ENCODE measurements around the gene GRWD1.

DNA sequence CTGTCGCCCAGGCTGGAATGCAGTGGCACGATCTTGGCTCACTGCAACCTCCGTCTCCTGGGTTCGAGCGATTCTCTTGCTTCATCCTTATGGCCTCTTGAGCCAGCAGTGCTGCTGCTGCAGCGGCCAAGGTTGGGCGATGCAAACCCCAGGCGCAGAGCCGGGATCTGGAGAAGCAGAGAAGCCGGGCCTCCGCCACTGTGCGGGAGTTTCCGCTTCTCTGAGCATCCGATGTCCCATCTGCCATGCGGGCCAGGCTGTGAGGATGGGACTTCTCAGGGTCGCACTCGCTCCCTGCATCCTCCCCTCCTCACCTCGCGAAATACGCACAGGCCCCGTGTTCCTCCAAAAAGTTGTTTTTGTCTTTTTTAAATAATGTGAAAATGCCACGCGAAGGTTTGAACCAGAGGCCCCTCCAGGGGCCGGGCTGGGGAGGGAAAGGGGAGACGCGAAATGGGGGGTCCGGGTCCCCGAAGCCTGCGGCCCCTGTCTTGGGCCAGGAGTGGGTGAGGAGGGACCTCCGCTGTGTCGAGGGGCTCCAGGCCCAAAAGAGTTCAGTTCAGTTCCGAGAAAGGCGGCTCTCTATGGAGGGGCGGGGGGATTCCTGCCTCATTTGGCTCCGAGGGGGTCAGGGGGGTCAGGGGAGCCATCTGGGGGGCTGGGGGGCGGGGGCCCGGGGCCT is 39.3 kb downstream of the GRWD1 start:
- TF ChIP-seq, protein P1, sequence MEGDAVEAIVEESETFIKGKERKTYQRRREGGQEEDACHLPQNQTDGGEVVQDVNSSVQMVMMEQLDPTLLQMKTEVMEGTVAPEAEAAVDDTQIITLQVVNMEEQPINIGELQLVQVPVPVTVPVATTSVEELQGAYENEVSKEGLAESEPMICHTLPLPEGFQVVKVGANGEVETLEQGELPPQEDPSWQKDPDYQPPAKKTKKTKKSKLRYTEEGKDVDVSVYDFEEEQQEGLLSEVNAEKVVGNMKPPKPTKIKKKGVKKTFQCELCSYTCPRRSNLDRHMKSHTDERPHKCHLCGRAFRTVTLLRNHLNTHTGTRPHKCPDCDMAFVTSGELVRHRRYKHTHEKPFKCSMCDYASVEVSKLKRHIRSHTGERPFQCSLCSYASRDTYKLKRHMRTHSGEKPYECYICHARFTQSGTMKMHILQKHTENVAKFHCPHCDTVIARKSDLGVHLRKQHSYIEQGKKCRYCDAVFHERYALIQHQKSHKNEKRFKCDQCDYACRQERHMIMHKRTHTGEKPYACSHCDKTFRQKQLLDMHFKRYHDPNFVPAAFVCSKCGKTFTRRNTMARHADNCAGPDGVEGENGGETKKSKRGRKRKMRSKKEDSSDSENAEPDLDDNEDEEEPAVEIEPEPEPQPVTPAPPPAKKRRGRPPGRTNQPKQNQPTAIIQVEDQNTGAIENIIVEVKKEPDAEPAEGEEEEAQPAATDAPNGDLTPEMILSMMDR (IDR thresholded peaks at IDR 0.05) = no peak
- no peak for TF ChIP-seq POLR2A (IDR thresholded peaks at IDR 0.05)
- TF ChIP-seq POLR2AphosphoS5 (IDR thresholded peaks at IDR 0.05) = no peak
